Mammary epithelial cell (primary cell): ENCODE measurements around the gene SLIT3.

Experiments used
- EZH2 ChIP-seq: IDR thresholded peaks from 2 replicates; pipeline ENCODE4 v1.6.1; 2012; ENCODE audit warnings: low read length, inconsistent platforms, borderline replicate concordance
- TF ChIP-seq, protein P1 (sequence below), 2 donors: IDR thresholded peaks in 1 of 2; conservative IDR thresholded peaks in 1 of 2; 2 replicates each; pipeline ENCODE4 v1.5.1; 2011 to 2012; ENCODE audit warnings: inconsistent platforms in 2 of 2, low read length in 2 of 2, mild to moderate bottlenecking in 2 of 2, control low read depth in 1 of 2, low read depth in 1 of 2; ENCODE audit not compliant: insufficient read depth in 1 of 2; ENCODE audit errors: extremely low read depth in 1 of 2

GRCh38 chr5:168660691-168661090, 640.2 kb downstream of the SLIT3 start:
- TF ChIP-seq, protein P1, sequence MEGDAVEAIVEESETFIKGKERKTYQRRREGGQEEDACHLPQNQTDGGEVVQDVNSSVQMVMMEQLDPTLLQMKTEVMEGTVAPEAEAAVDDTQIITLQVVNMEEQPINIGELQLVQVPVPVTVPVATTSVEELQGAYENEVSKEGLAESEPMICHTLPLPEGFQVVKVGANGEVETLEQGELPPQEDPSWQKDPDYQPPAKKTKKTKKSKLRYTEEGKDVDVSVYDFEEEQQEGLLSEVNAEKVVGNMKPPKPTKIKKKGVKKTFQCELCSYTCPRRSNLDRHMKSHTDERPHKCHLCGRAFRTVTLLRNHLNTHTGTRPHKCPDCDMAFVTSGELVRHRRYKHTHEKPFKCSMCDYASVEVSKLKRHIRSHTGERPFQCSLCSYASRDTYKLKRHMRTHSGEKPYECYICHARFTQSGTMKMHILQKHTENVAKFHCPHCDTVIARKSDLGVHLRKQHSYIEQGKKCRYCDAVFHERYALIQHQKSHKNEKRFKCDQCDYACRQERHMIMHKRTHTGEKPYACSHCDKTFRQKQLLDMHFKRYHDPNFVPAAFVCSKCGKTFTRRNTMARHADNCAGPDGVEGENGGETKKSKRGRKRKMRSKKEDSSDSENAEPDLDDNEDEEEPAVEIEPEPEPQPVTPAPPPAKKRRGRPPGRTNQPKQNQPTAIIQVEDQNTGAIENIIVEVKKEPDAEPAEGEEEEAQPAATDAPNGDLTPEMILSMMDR (conservative IDR thresholded peaks at IDR 0.05 in 1 of 2, IDR thresholded peaks at IDR 0.05 in 1 of 2; ENCODE audit: extremely low read depth in 1 of 2, insufficient read depth in 1 of 2, low read depth in 1 of 2, low read length in 2 of 2) = no peak
- no peak for TF ChIP-seq EZH2
